CD4-positive, alpha-beta T cell treated with Interferon gamma for 1 hour (primary cell): Measurements from ENCODE around the gene SMIM41.

Source experiments
- DNase-seq: peaks from one replicate; pipeline ENCODE4 v3.0.0-alpha.2; 2020

Gene SMIM41

GRCh38 chr12:52123487-52124186 lies 44.1 kb downstream of the SMIM41 start:
- no peak for DNase-seq

GRCh38 chr12:52125476-52125900 lies 46.0 kb downstream of the SMIM41 start:
- DNase-seq: no peak

GRCh38 chr12:52126050-52126604 lies 46.6 kb downstream of the SMIM41 start:
- DNase-seq: no peak

- no peak for DNase-seq
Measured at GRCh38 chr12:52126605-52127578, 47.4 kb downstream of the SMIM41 start.

GRCh38 chr12:52127683-52128450 lies 48.4 kb downstream of the SMIM41 start:
- DNase-seq: no peak

GRCh38 chr12:52130711-52131110 lies 51.2 kb downstream of the SMIM41 start:
- no peak for DNase-seq

- DNase-seq: no peak
Measured at GRCh38 chr12:52132754-52133161, 53.3 kb downstream of the SMIM41 start.

GRCh38 chr12:52137746-52138145 lies 58.2 kb downstream of the SMIM41 start:
- DNase-seq: no peak

- no peak for DNase-seq
Measured at GRCh38 chr12:52139147-52139546, 59.6 kb downstream of the SMIM41 start.

- no peak for DNase-seq
Measured at GRCh38 chr12:52139579-52140062, 60.1 kb downstream of the SMIM41 start.

GRCh38 chr12:52141306-52141705 lies 61.8 kb downstream of the SMIM41 start:
- no peak for DNase-seq

GRCh38 chr12:52141875-52142274 lies 62.4 kb downstream of the SMIM41 start:
- no peak for DNase-seq

- DNase-seq: no peak
Measured at GRCh38 chr12:52142431-52142830, 62.9 kb downstream of the SMIM41 start.

GRCh38 chr12:52144512-52145227 lies 65.2 kb downstream of the SMIM41 start:
- no peak for DNase-seq

- DNase-seq: no peak
Measured at GRCh38 chr12:52145228-52146088, 66.0 kb downstream of the SMIM41 start.

GRCh38 chr12:52146089-52146821 lies 66.8 kb downstream of the SMIM41 start:
- no peak for DNase-seq

GRCh38 chr12:52146822-52147366 lies 67.4 kb downstream of the SMIM41 start:
- no peak for DNase-seq

GRCh38 chr12:52147367-52147963 lies 68.0 kb downstream of the SMIM41 start:
- peak; percentile 67 for DNase-seq

- DNase-seq: no peak
Measured at GRCh38 chr12:52147964-52148463, 68.5 kb downstream of the SMIM41 start.
